SK-MEL-5 (cell line): ENCODE results near the gene SYNPO2. TPM values are rescaled to one million over a fixed set of nuclear protein-coding genes. Genes with fewer than 3 reads are reported as not detected.
A peak's percentile ranks its signal among the peaks of the same experiment; 100 is the strongest.
"Not testable (repeated sequence)": the region's sequence is repeated elsewhere in the genome, so short reads cannot be mapped to it uniquely, and the experiment has no call there.

ENCODE experiments used
- DNase-seq: peaks from one replicate; pipeline ENCODE4 v3.0.0-alpha.2; 2016; ENCODE audit warnings: low read depth, low spot score
- in situ Hi-C: cut with HindIII; loops from 2 replicates; pipeline ENCODE4 v1.10.0; 2016; ENCODE audit warnings: low sequenced_read_pairs, high pct_unique_total_duplicates, low pct_unique_long_range_greater_than_20kb
- total RNA-seq: library from RNA; depleted of rRNA; stranded (reverse); fragments of >200 nt; shearing (Covaris generic); gene quantifications from 2 replicates; pipeline ENCODE4 v1.2.3, GENCODE V29; 2014

The SYNPO2 gene
- total RNA-seq, 1 experiment from 2014 or later, result 0.69 TPM

DNA sequence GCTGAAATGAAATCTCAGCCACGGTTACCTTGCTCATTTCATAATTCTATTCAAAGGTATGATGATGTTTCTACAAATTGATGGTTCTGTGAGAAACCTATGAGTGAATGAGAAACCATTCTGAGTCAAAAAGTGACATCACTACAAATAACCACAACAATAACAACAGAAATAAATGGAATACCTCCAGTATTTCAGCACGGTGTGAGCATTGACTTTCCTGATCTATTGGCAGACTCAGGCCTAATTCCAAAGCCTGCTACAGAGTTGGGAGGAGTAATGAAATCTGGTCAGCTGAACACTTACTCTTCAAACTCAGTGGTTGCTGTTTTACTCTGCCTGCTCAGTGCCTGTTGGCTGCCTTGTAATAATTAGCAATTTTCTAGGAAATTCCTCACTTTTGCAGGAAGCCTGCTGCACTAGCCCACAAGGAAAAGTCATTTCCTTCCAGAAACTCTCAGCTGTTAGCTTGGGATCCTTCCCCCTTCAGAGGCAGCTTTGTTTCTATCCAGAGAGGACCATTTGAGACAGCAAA, 18.8 kb upstream of the SYNPO2 start:
- no peak for DNase-seq
- in situ Hi-C loops, result no loop called here

DNA sequence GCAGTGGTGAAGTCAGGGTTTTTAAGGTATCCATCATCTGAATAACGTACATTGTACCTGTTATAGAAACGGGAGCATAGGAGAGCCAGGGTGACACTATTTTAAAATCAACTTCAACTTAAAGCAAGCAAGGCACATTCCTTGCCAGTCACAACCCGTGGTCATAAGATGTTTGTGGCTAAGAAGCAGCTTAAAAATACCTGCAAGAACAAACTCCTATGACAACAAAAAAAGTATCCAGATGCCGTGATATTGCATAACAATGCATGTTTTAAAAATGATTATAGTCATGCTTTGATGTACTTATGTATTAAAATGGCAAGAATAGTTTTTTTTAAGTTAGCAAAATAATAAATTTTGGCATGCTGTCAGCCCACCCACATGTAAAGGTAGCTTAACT, 16.5 kb upstream of the SYNPO2 start:
- no peak for DNase-seq
- in situ Hi-C loops, result no loop called here

- in situ Hi-C loops, result no loop called here
- no peak for DNase-seq
These were observed 10.9 kb upstream of the SYNPO2 start for GRCh38 chr4:118877797-118878196.

- in situ Hi-C loops, DNase-seq: not testable (repeated sequence)
These were observed 10.1 kb upstream of the SYNPO2 start for GRCh38 chr4:118878507-118878906.

- DNase-seq, result no peak
- in situ Hi-C loops, result no loop called here
These were observed 9.2 kb upstream of the SYNPO2 start for GRCh38 chr4:118879409-118879808.

- no peak for DNase-seq
- in situ Hi-C loops, result no loop called here
These were observed 7.0 kb upstream of the SYNPO2 start for GRCh38 chr4:118881512-118882146.

DNA sequence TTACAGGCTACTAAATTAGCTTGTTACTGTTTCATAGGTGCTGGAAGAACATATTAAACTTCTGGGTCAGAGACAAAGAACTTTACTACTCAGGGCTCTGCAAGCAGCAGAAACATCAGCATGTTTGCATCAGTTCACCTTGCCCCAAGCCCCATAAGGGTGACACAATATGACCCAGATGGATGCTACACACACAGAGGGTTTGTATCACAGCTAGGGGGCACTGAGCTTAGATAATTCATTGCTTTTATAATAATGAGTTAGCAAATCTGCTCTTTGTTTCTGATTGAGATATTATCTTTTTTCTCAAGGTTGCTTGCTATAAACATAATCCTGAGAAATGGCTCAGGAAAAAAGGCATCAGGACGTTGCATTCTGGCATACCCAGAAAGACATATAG, 4.8 kb upstream of the SYNPO2 start:
- DNase-seq, result peak; percentile 23
- in situ Hi-C loops, result no loop called here

GRCh38 chr4:118884716-118885115, 3.9 kb upstream of the SYNPO2 start:
- in situ Hi-C loops, result no loop called here
- DNase-seq, result no peak

DNA sequence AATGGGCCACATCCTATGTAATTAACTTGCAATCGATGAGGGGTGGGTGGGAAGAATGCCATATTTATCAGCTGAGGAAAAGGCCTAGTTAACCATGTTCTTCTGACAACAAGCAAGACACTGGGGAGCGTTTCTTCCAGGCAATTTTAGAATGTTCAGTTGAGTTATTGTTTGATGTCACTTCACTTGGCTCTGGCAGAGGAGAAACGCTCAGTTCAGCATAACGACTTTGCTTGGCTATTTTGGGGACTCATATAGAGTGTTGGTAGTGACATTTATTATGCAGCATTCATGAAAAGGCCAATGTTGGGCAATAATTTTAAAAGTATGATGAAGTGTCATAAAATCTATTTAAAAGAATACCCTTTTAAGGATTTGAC, 648 bp downstream of the SYNPO2 start:
- in situ Hi-C loops, result no loop called here
- no peak for DNase-seq

DNA sequence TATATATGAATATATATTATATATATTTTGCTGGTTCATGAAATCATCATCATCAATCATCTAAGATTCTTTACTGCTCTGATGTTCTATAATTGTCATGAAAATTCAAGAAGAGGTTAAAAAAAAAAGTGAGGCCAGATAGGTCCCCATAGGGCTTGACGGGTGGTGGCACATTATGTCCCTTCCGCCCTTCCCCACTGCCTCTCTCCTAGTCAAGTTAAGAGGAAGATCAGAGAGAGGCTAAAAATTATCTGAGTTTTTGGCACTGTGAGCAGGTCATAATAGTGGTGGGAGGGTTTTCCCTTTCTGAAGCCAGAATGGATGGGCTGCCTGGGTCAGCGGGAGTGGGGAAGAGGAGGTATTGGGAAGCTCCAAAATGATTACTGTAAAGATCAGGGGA, 5.4 kb downstream of the SYNPO2 start:
- no peak for DNase-seq
- in situ Hi-C loops, result no loop called here

DNA sequence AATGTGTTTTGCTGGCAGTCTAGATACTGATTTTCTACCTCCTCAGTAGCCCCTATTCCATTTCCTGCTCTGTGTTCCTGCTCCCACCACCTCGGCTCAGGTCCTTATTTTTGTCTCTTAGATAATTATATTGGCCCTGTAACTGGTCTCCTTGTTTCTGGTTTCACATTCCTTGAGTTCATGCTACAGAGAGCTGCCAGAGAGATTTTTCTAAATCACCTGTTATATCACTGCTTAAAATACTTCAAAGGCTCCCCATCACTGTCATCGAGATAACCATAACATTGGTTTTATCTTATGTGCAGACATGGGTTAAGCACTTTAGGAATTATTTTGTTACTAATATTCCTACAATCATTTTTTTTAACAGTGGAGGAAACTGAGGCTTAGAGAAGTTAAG, 9.6 kb downstream of the SYNPO2 start:
- DNase-seq, result no peak
- in situ Hi-C loops, result no loop called here

DNA sequence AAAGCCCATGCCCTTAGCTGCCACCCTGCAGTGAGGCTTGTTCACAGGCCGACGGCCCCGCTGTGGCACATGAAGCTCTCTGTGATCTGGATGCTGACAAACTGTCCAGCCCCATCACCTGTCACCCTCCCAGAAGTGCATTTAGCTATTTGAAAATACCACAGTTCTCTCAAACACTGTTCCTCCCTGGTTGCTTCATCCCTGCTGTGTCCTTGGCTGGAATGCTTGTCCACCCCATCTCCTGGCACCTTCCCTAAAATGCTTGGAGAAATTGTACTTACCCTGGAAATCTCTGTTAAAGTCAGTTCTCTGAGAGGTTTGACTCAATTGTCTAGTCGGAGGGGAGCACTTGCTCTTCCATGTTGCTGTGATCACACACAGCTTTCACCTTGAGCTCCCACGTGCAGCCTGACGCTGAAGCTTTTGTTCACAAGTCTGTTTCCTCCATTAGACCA, 10.1 kb downstream of the SYNPO2 start:
- DNase-seq, result no peak
- in situ Hi-C loops, result no loop called here

DNA sequence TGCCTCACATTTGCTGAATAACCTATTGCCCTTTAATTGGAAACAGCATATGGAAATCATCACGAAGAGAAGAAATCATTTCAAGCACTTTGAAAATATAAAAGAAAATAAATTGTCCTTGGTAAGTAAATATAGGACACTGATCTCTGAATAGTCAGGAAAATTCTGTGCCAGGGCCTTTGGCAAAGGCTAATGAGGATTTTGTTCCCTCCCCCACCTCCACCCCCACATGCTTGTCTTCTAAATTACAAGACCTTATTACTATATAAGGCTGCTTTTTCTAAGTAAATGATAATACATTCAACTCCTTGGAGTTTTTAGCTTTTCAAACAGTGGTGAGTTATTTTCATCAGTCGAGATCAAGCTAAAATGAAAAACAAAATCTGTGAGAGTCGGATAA, 15.8 kb downstream of the SYNPO2 start:
- in situ Hi-C loops, result no loop called here
- DNase-seq, result no peak

DNA sequence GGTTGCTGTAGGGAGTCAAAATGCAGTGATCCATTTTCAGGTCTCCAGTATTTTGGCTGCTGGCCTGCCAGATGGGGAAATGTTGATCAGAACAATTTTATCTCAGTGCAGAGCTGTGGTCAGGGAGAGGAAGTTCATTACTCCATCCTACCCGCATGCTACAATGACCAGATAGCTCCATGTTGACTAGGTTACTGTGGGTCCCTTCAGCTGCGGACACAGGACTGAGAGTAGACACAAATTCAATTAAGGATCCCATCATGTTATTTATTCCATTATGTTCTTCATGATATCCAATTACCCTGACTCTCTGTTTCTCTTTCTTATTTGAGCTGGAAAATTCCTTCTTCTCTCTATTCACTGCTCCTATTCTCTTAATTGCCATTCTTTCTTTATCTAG, 16.3 kb downstream of the SYNPO2 start:
- in situ Hi-C loops, result no loop called here
- no peak for DNase-seq

DNA sequence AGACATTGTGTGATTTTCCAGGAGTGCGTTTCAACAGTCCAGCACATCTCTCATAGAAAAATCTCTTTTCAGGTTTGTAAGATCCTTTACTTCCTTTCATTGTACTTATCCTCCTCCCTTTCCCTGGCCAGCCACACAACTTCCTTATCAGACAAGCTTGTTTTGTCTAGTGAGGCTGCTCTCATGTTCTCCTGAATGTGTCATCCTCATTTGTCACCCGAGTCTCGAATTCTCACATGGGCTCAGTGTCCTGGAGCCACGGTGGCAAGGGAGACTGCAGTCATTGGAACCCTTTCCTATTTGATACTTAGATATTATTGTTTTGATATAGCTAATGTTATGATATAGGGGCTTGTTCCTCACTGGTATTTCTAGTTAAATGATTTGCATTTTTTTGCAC, 16.9 kb downstream of the SYNPO2 start:
- in situ Hi-C loops, result no loop called here
- no peak for DNase-seq

DNA sequence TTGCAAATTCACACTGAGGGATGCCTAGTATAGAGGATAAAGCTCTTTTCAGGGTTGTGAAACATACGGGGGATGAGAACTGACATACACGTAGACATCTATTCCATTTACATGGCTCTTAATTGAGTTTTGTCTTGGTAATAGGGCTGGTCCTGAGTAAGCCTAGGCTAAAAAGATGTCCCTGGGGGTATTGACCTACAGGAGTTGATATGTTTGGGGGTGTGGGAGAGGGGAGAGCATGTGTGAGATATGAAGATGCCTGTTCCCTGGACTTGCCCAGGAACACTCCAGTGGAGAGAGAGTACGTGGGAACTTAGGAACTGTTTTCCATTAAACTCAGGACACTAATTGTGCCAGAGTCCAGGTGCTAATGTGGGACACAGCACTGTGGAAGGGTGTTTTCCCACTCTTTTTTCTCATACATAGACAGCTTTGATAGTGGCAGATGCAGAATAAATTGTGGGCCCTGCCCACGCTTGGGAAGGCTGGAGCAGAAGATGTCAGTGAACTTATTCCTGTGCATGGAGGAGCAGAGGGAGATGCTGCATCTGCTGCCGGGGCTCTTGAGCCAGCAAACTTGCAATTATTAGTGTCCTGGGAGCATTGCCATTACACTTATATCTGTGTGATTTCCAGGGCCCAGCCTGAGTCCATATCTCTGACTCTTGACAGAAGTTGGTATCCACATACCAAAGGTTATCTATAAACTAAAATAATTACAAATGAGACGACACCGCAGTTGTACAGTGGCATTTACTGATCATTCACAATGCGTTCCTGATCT, 20.7 kb downstream of the SYNPO2 start:
- no peak for DNase-seq
- in situ Hi-C loops, result no loop called here

DNA sequence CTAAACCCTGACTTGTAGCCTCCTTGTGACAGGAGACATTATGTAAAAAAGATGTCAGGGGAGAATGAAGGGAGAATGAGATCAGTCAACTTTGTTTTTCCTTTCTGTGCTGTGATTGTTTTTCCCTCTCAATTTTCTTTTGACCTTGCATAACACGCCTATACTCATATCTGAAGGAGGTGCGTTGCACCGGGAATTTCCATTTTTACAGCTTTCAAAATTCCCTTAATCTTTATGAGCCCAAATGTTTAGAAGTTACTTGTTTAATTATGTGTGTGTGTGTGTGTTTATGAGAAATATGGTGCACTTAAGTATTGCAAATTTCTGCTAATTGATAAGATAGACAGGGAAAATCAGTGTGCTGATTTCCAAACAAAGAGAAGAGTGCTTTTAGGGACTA, 21.6 kb downstream of the SYNPO2 start:
- DNase-seq, result no peak
- in situ Hi-C loops, result no loop called here

GRCh38 chr4:118911238-118911703, 22.6 kb downstream of the SYNPO2 start:
- no peak for DNase-seq
- in situ Hi-C loops, result no loop called here

- in situ Hi-C loops, result no loop called here
- no peak for DNase-seq
These were observed 26.8 kb downstream of the SYNPO2 start for GRCh38 chr4:118915468-118915867.
